Suppressor macrophage (primary cell): ENCODE data around the gene FGF12.
A peak's percentile ranks its signal among the peaks of the same experiment; 100 is the strongest.
"Not testable (repeated sequence)": the region's sequence is repeated elsewhere in the genome, so short reads cannot be mapped to it uniquely, and the experiment has no call there.

ENCODE experiments used
- DNase-seq, 4 experiments: peaks; one replicate each; pipeline ENCODE4 v3.0.0-alpha.2; 2020 to 2022

The FGF12 gene

GRCh38 chr3:192577271-192577670 is 150.1 kb downstream of the FGF12 start:
- no peak for DNase-seq

GRCh38 chr3:192576704-192577103 is 150.6 kb downstream of the FGF12 start:
- not testable (repeated sequence) for DNase-seq

- no peak for DNase-seq
Measured at GRCh38 chr3:192575879-192576506, 151.3 kb downstream of the FGF12 start.

GRCh38 chr3:192573240-192573639 is 154.1 kb downstream of the FGF12 start:
- DNase-seq: no peak

GRCh38 chr3:192570821-192571791 is 156.2 kb downstream of the FGF12 start:
- peak in 3 of 4 experiments; percentile 4 to 28 (median 16) for DNase-seq

- no peak for DNase-seq
Measured at GRCh38 chr3:192570315-192570714, 157.0 kb downstream of the FGF12 start.

- DNase-seq: peak; percentile 67 to 72 (median 70)
Measured at GRCh38 chr3:192566706-192567290, 160.5 kb downstream of the FGF12 start.

GRCh38 chr3:192564611-192565010 is 162.7 kb downstream of the FGF12 start:
- DNase-seq: no peak

- no peak for DNase-seq
Measured at GRCh38 chr3:192563417-192563816, 163.9 kb downstream of the FGF12 start.

GRCh38 chr3:192553707-192554106 is 173.6 kb downstream of the FGF12 start:
- no peak for DNase-seq

- DNase-seq: no peak
Measured at GRCh38 chr3:192550356-192550755, 177.0 kb downstream of the FGF12 start.

- no peak for DNase-seq
Measured at GRCh38 chr3:192545333-192545732, 182.0 kb downstream of the FGF12 start.

GRCh38 chr3:192543163-192543562 is 184.2 kb downstream of the FGF12 start:
- no peak for DNase-seq

GRCh38 chr3:192516820-192517219 is 210.5 kb downstream of the FGF12 start:
- DNase-seq: no peak

- no peak for DNase-seq
Measured at GRCh38 chr3:192515664-192516045, 211.7 kb downstream of the FGF12 start.

GRCh38 chr3:192514754-192515663 is 212.3 kb downstream of the FGF12 start:
- peak in 1 of 4 experiments; percentile 11 for DNase-seq

- DNase-seq: peak in 1 of 4 experiments; percentile 2
Measured at GRCh38 chr3:192514081-192514753, 213.1 kb downstream of the FGF12 start.

GRCh38 chr3:192505731-192506130 is 221.6 kb downstream of the FGF12 start:
- DNase-seq: no peak

GRCh38 chr3:192501401-192501800 is 225.9 kb downstream of the FGF12 start:
- DNase-seq: no peak

- no peak for DNase-seq
Measured at GRCh38 chr3:192496905-192497587, 230.3 kb downstream of the FGF12 start.

- DNase-seq: peak in 1 of 4 experiments; percentile 2
Measured at GRCh38 chr3:192494174-192494573, 233.2 kb downstream of the FGF12 start.
